ENCODE results near the gene STXBP6. TPM values are rescaled to one million over a fixed set of nuclear protein-coding genes. Genes with fewer than 3 reads are reported as not detected.

STXBP6 gene
- total and polyA plus RNA-seq, 8 donors = 9.9 to 28.5 (median 23.2) TPM

- H3K27me3 ChIP-seq = no peaks in the 10 kb centered on the region
- peak overlapping the region in 1 of 4 donors; percentile 11 for H3K4me3 ChIP-seq
- ATAC-seq (peak; percentile 73 to 84 (median 82)), DNase-seq (peak; percentile 35 to 86 (median 72)), FAIRE-seq (no peak)
- peaks cover 36 to 70% (median 49%) of the 10 kb centered on the region in 3 donors for H3K4me1 ChIP-seq
- H3K27ac ChIP-seq = peak overlapping the region; percentile 64 to 90 (median 80)
- intact Hi-C loops (cut with DNase I) = no loop called here
- 20 to 22% methylated on average over 5 of the region's 5 CpGs for WGBS, 2 donors
- H3K36me3 ChIP-seq = no peaks in the 10 kb centered on the region
- TF ChIP-seq CTCF (IDR thresholded peaks at IDR 0.05) = no peak
- no peaks in the 10 kb centered on the region for H3K9me3 ChIP-seq
Observed at GRCh38 chr14:24816011-24816928, 233.7 kb downstream of the STXBP6 start.

- Histone ChIP-seq H3K9me3 (no peaks in the 10 kb centered on the region), H3K27me3 (no peaks in the 10 kb centered on the region), H3K4me3 (no peak overlapping the region), H3K4me1 (peaks cover 36 to 66% (median 53%) of the 10 kb centered on the region in 3 donors), H3K27ac (peak overlapping the region; percentile 64 to 90 (median 80)), H3K36me3 (no peaks in the 10 kb centered on the region)
- 47 to 53% methylated on average over 9 of the region's 9 CpGs for WGBS, 2 donors
- FAIRE-seq (no peak), DNase-seq (peak in 1 of 6 donors; percentile 16), ATAC-seq (no peak)
- TF ChIP-seq CTCF (IDR thresholded peaks at IDR 0.05) = no peak
- intact Hi-C loops (cut with DNase I) = no loop called here
Observed at GRCh38 chr14:24815543-24815942, 234.4 kb downstream of the STXBP6 start.

- Histone ChIP-seq H3K36me3 (no peaks in the 10 kb centered on the region), H3K4me1 (peaks cover 42 to 72% (median 59%) of the 10 kb centered on the region in 3 donors), H3K4me3 (no peak overlapping the region), H3K27me3 (no peaks in the 10 kb centered on the region), H3K27ac (peak overlapping the region in 2 of 4 donors; percentile 86 to 90), H3K9me3 (no peaks in the 10 kb centered on the region)
- DNase-seq (no peak), ATAC-seq (no peak), FAIRE-seq (no peak)
- intact Hi-C loops (cut with DNase I) = no loop called here
- no peak for TF ChIP-seq CTCF (IDR thresholded peaks at IDR 0.05)
- 41% methylated on average over 2 of the region's 2 CpGs for WGBS, 2 donors
Observed at GRCh38 chr14:24814944-24815343, 235.0 kb downstream of the STXBP6 start.

GRCh38 chr14:24814346-24814745, 235.6 kb downstream of the STXBP6 start:
- intact Hi-C loops (cut with DNase I) = no loop called here
- no peak for TF ChIP-seq CTCF (IDR thresholded peaks at IDR 0.05)
- H3K27ac ChIP-seq = peak overlapping the region in 2 of 4 donors; percentile 86 to 90
- no peak overlapping the region for H3K4me3 ChIP-seq
- H3K36me3 ChIP-seq = no peaks in the 10 kb centered on the region
- DNase-seq (no peak), FAIRE-seq (no peak), ATAC-seq (no peak)
- H3K27me3 ChIP-seq = no peaks in the 10 kb centered on the region
- whole genome bisulfite sequencing, 2 donors = 59 to 62% methylated on average over 2 of the region's 2 CpGs
- peaks cover 42 to 77% (median 65%) of the 10 kb centered on the region in 3 donors for H3K4me1 ChIP-seq
- no peaks in the 10 kb centered on the region for H3K9me3 ChIP-seq

GRCh38 chr14:24813819-24814259, 236.1 kb downstream of the STXBP6 start:
- no peak overlapping the region for H3K4me3 ChIP-seq
- WGBS, 2 donors = 40 to 55% methylated on average over 2 of the region's 2 CpGs
- FAIRE-seq = no peak
- H3K27ac ChIP-seq = peak overlapping the region in 2 of 4 donors; percentile 86 to 90
- H3K4me1 ChIP-seq = peaks cover 39 to 76% (median 65%) of the 10 kb centered on the region in 3 donors
- no peaks in the 10 kb centered on the region for H3K9me3 ChIP-seq
- ATAC-seq = no peak
- DNase-seq = no peak
- TF ChIP-seq CTCF (IDR thresholded peaks at IDR 0.05) = no peak
- H3K36me3 ChIP-seq = no peaks in the 10 kb centered on the region
- intact Hi-C loops (cut with DNase I) = no loop called here
- H3K27me3 ChIP-seq = no peaks in the 10 kb centered on the region

All from pancreas (tissue), 10 donors.